NCI-H1930 (cell line): ENCODE results near the gene PLIN1.

Experiments
- DNase-seq, 2 experiments: peaks; one replicate each; lab custom pipeline; 2025; lab: John Stamatoyannopoulos, UW

PLIN1 gene

GRCh38 chr15:89671687-89672086 lies 7.5 kb downstream of the PLIN1 start:
- no peak for DNase-seq

DNA sequence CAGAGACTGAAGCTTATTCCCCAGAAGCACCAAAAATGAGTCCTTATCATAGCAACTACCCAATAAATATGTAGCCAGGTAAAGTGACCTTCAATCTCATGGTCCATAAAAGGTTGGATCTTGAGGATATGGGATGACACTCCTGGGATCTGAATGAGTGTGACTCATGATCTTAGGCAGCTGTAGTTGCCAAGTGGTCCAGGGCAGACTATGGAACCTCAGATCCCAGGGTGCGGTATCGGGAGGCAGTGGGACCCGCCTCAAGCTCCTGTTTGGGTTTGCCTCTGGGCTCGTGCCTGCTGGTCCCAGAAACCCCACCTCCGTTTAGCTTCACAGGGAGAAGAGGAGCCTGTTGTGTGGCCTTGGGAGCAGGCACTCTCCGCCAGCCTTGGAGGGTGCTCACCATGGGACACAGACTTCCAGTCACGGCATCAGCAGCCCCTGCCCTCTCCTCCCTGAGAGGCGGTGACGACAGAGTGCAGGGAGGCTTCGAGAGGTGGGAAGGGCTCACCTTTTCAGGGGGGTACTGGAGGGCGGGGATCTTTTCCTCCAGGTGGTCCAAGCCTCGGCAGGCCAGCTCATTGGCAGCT lies 8.1 kb downstream of the PLIN1 start:
- DNase-seq = no peak

- no peak for DNase-seq
Measured at GRCh38 chr15:89669941-89670340, 9.2 kb downstream of the PLIN1 start.

GRCh38 chr15:89669309-89669865 lies 9.8 kb downstream of the PLIN1 start:
- no peak for DNase-seq

DNA sequence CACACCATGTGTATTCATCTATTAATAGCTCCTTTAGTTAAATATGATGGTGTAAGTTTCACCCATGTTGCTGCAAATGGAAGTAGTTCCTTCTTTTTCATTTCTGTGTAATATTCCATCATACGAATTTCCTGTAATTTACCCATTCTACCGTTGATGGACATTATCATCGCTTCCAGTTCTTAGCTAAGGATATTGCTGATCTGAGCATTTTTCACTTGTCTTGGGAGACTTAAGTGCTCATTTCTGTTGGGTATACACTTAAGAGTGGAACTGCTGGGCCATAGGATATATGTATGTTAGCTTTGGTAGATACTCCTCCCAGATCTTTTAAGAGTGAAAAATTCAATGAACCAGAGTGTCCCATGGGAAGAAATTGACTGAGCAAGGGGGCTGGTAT lies 11.0 kb downstream of the PLIN1 start:
- DNase-seq = no peak

GRCh38 chr15:89667706-89667960 lies 11.5 kb downstream of the PLIN1 start:
- DNase-seq = no peak

DNA sequence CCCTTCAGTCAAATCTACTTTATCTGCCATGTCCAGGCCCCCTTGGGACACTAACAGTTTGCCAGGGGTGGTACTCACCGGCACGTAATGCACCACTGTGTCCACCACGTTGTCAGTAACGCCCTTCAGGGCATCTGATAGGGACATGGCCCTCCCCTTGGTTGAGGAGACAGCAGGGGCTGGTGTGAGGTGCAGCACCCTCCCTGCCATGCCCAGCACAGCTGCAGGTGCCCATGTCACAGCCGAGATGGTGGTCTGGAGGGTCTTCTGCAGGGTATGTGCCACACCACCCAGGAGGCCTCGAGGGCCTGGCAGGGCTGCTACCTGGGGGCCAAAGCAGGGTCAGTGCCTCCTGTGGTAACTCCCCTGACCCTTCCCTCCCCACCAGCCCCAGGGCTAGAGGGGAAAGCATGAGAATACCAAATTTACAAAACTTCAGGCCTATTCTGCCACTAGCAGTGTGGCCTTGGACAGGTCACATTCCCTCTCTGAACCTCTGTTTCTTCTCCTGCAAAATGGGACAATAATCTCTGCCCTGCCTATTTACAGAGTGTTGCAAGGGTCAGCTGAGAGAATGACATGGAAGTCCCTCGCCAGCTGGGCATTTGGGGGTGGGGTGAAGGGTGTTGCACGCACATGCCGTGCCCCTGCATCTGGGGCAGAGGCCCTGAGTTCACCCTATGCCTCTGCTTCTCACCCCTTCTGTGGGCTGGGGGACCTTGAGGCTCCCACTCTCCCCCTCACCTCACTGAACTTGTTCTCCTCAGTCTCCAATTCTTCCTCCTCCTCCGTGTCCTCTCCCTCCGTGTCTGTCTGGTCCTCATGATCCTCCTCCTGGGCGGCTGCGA lies 12.1 kb downstream of the PLIN1 start:
- no peak for DNase-seq

GRCh38 chr15:89666184-89666857 lies 12.8 kb downstream of the PLIN1 start:
- no peak for DNase-seq

DNA sequence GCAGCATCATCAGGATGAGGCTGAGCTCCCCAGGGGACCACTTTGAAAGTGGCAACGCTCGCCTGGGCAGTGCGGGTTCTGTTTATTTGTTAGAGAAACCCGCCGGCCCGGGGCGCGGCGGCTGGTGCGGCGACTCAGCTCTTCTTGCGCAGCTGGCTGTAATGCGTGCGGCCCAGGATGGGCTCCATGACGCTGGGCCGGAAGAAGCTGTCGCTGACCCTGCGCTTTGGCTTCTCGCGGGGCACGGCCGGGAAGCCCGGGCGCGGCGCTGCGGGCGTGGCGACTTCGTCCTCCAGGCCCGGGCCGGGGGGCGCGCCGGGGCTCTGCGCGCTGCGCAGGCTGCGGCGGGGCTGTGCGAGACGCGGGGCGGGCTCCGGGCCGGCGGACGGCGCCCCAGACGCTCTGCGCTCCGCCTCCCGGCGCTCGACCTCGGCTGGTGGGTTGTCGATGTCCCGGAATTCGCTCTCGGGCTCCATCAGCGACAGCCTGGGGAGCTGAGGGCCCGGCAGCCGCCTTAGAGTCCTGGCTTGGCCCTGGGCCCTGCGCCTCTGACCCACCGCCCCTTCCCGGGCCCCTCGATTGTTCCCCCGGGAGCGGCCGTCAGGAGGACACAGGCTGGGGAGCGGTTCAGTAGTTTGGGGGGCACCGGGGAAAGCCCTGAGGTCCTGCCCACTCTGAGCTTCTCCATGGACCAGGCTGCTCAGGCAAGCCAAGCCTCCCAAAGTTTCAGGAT lies 13.6 kb downstream of the PLIN1 start:
- DNase-seq = no peak

DNA sequence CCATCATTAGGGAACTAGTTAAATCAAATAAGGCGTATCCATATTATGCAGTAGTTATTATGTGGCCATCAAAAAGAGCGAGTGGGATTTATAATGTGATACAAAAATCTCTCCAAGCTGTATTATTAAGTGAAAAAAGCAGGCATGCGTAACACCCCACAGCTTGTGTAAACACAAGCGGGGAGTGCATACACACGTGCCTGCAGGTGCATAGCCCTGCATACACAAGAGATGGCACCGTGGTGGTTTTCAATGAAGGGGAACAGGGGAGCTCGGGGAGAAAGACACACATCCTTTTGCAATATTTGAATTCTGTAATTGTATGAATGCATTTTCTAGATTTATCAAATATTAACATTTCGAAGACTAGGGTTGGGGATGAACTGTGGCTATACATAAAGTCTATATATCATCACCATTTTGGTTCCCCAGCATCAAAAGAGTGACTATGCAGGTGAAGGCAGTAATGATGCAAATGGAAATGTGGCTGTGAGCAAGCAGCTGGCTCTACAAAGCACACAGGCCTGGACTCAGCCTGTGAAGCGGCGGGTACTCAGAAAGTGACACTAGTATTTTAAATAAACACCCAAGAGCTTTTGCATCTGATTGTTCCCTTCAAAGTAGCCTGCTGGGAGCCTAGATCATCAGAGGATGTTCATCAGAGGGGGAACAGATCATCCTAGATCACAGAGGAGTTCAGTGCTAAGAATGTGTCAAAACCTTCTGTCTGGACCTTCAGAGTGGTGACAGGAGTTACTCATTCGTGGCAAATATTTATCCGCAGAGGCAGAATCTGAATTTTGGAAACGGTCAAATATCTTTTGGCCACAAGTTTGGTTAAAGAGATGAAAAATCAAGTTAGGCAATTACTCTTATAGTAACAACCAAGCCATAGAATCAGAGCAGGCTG lies 14.5 kb downstream of the PLIN1 start:
- DNase-seq = no peak

DNA sequence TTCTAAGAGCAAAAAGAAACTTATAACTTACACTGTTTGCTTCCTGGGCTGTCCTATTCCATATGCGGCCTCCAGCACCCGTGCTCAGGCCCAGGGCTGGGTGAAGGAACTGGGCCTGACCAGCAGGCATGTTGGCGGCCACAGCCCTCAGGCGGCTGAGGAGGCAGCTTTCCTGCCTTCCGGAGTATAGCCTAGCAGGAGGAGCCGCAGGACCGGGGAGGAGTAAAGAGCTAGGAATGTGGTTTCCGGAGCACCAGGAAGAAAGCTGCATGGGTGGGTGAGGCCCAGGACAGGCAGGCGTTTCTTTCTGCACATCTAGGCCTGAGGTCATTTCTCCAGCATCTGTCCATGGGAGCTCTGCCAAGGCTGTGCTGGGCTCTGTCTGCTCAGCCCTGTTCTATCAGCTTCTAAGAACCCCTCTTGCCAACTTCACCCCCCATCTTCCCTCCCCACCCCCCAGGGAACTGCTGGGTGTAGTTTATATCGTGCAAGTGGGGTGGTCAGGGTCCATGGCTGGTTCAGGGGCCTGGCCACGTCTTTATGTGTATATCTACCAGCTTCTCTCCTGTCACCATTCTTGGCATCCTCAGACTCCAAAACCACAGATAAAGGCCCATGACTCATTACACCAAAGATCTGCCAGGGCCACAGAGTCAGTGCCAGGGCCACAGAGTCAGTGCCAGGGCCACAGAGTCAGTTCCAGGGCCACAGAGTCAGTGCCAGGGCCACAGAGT lies 16.1 kb downstream of the PLIN1 start:
- no peak for DNase-seq

DNA sequence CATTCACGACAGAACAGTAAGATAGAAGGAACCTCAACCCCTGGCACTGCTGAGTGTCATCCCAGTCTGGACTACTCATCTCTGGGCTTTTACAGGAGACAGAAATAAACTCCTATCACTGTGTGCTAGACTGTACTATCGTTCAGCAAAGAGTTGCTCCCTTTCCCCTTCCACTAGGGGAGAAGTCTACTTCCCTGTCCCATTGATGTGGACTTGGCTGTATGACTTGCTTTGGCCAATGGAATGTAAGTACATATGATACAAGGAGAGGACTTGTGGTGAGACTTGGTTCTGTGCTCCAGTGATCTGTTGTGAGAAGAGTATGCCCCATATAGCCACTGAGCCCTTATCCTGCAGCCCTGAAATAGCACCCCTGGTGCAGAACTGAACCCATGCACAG lies 18.6 kb downstream of the PLIN1 start:
- no peak for DNase-seq

DNA sequence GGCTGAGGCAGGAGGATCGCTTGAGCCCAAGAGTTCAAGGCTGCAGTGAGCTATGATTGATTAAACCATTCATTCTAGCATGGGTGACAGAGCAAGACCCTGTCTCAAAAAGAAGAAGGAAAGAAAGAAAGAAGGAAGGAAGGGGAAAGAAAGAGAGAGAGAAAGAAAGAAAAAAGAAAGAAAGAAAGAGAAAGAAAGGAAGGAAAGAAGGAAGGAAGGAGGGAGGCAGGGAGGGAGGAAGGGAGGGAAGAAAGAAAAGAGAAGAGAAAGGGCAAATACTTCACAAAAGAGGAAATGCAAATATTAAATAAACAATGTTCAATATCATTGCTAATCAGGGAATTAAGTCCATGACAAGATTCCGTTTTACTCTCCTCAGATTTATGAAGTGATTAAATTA lies 19.9 kb downstream of the PLIN1 start:
- no peak for DNase-seq

- no peak for DNase-seq
Measured at GRCh38 chr15:89657686-89658200, 21.4 kb downstream of the PLIN1 start.

GRCh38 chr15:89656116-89656815 lies 22.9 kb downstream of the PLIN1 start:
- no peak for DNase-seq

- DNase-seq = peak; percentile 20 to 63
Measured at GRCh38 chr15:89654847-89655805, 24.0 kb downstream of the PLIN1 start, which contains the start of gene KIF7. TSS of gene KIF7 (minus strand) at chr15:89655467. CDS start at chr15:89652930, 2,537 bp downstream.

- no peak for DNase-seq
Measured at GRCh38 chr15:89654301-89654761, 24.8 kb downstream of the PLIN1 start.

DNA sequence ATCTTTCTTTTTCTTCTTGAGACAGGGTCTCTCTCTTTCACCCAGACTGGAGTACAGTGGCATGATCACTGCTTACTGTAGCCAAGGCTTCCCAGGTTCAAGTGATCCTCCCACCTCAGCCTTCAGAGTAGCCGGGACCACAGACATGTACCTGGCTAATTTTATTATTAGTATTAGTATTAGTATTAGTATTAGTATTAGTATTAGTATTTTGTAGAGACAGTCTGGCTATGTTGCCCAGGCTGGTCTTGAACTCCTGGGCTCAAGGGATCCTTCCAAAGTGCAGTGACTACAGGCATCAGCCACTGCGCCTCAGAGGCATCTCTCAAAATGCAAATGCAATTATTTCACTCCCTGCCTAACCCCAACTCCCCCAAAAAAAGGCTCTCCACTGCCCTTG lies 25.6 kb downstream of the PLIN1 start:
- no peak for DNase-seq
